ENCODE measurements around the gene SMAD2.

The SMAD2 gene

GRCh38 chr18:47903809-47904208 is 26.6 kb downstream of the SMAD2 start:
- H3K9me3 ChIP-seq (ENCODE audit: insufficient read depth, low read length), result peaks cover 10% of the 10 kb centered on the region
- H3K4me1 ChIP-seq (ENCODE audit: low read length), result peaks cover 20% of the 10 kb centered on the region
- no peak overlapping the region for H3K4me3 ChIP-seq (ENCODE audit: low read length)
- H3K27me3 ChIP-seq (ENCODE audit: low read depth, low read length), result no peaks in the 10 kb centered on the region
- H2AFZ ChIP-seq (ENCODE audit: low read depth, low read length), result no peak overlapping the region
- TF ChIP-seq EZH2phosphoT487 (IDR thresholded peaks at IDR 0.05; ENCODE audit: low read depth), result no peak
- TF ChIP-seq, protein P1, sequence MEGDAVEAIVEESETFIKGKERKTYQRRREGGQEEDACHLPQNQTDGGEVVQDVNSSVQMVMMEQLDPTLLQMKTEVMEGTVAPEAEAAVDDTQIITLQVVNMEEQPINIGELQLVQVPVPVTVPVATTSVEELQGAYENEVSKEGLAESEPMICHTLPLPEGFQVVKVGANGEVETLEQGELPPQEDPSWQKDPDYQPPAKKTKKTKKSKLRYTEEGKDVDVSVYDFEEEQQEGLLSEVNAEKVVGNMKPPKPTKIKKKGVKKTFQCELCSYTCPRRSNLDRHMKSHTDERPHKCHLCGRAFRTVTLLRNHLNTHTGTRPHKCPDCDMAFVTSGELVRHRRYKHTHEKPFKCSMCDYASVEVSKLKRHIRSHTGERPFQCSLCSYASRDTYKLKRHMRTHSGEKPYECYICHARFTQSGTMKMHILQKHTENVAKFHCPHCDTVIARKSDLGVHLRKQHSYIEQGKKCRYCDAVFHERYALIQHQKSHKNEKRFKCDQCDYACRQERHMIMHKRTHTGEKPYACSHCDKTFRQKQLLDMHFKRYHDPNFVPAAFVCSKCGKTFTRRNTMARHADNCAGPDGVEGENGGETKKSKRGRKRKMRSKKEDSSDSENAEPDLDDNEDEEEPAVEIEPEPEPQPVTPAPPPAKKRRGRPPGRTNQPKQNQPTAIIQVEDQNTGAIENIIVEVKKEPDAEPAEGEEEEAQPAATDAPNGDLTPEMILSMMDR (IDR thresholded peaks at IDR 0.05; ENCODE audit: low read depth, low read length), result no peak
- no peak overlapping the region for H3K27ac ChIP-seq (ENCODE audit: low read length)
- no peak overlapping the region for H3K4me2 ChIP-seq (ENCODE audit: low read length)
- peaks cover 56% of the 10 kb centered on the region for H3K36me3 ChIP-seq (replicated peaks; ENCODE audit: low read depth, low read length)
- H4K20me1 ChIP-seq (ENCODE audit: insufficient read depth, low read length), result peaks cover 100% of the 10 kb centered on the region
- H3K9ac ChIP-seq (ENCODE audit: low read length), result no peak overlapping the region
- H3K79me2 ChIP-seq (ENCODE audit: low read length), result peaks cover 100% of the 10 kb centered on the region

DNA sequence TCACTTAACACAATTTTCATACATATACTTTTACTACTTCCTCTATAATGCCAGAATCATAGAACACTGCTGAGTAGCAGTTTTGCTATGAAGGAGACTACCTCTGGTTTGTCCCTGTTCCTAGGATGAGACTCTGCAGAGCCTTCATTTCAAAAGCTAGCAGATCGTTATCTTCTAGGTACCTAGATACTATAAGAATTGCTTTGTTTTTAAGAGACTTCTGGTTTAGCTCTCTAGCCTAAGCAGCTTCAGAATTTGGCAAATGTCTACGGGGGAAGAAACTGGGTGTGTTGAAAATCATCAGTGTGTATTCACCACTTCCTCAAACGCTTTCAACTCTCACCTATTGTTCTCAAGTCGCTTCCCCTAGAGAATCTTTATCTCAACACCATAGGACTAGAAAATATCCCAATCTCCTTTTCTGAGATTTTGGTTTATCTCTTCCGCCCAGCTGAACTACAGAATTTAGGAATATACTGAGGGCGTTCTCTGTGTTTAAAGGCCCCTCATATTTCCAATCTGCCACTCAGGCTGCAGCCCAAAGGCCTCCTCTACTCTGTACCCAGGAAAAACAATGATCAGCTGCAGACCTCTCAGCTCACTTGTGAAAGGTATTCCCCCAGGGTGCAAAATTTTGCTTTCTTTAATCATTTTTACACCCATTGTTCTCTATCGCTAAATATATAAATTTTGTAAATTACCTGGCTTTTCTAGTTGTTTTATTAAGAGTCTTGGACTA is 28.7 kb downstream of the SMAD2 start:
- Histone ChIP-seq H3K9ac (ENCODE audit: low read length) (no peak overlapping the region; the same call in 1 of the 2 replicates), H3K4me2 (ENCODE audit: low read length) (peak overlapping the region; percentile 68), H4K20me1 (ENCODE audit: insufficient read depth, low read length) (peaks cover 97% of the 10 kb centered on the region), H2AFZ (ENCODE audit: low read depth, low read length) (no peak overlapping the region), H3K27me3 (ENCODE audit: low read depth, low read length) (no peaks in the 10 kb centered on the region), H3K27ac (ENCODE audit: low read length) (peak overlapping the region; percentile 26), H3K79me2 (ENCODE audit: low read length) (peaks cover 100% of the 10 kb centered on the region), H3K4me3 (ENCODE audit: low read length) (peak overlapping the region; percentile 40), H3K9me3 (ENCODE audit: insufficient read depth, low read length) (peaks cover 8% of the 10 kb centered on the region), H3K4me1 (ENCODE audit: low read length) (peaks cover 20% of the 10 kb centered on the region), H3K36me3 (replicated peaks; ENCODE audit: low read depth, low read length) (peaks cover 39% of the 10 kb centered on the region)
- TF ChIP-seq, protein P1 (IDR thresholded peaks at IDR 0.05; ENCODE audit: low read depth, low read length), result no peak
- TF ChIP-seq EZH2phosphoT487 (IDR thresholded peaks at IDR 0.05; ENCODE audit: low read depth), result no peak

GRCh38 chr18:47899107-47899840 is 31.2 kb downstream of the SMAD2 start:
- no peak for TF ChIP-seq EZH2phosphoT487 (IDR thresholded peaks at IDR 0.05; ENCODE audit: low read depth)
- TF ChIP-seq, protein P1 (IDR thresholded peaks at IDR 0.05; ENCODE audit: low read depth, low read length), result no peak
- no peak overlapping the region for H3K9ac ChIP-seq (ENCODE audit: low read length)
- peaks cover 20% of the 10 kb centered on the region for H3K4me1 ChIP-seq (ENCODE audit: low read length)
- peaks cover 39% of the 10 kb centered on the region for H3K36me3 ChIP-seq (replicated peaks; ENCODE audit: low read depth, low read length)
- no peak overlapping the region for H3K27ac ChIP-seq (ENCODE audit: low read length)
- no peak overlapping the region for H3K4me2 ChIP-seq (ENCODE audit: low read length)
- peaks cover 94% of the 10 kb centered on the region for H3K79me2 ChIP-seq (ENCODE audit: low read length)
- H2AFZ ChIP-seq (ENCODE audit: low read depth, low read length), result no peak overlapping the region
- H4K20me1 ChIP-seq (ENCODE audit: insufficient read depth, low read length), result peaks cover 96% of the 10 kb centered on the region
- no peak overlapping the region for H3K4me3 ChIP-seq (ENCODE audit: low read length)
- H3K27me3 ChIP-seq (ENCODE audit: low read depth, low read length), result no peaks in the 10 kb centered on the region
- H3K9me3 ChIP-seq (ENCODE audit: insufficient read depth, low read length), result no peaks in the 10 kb centered on the region

DNA sequence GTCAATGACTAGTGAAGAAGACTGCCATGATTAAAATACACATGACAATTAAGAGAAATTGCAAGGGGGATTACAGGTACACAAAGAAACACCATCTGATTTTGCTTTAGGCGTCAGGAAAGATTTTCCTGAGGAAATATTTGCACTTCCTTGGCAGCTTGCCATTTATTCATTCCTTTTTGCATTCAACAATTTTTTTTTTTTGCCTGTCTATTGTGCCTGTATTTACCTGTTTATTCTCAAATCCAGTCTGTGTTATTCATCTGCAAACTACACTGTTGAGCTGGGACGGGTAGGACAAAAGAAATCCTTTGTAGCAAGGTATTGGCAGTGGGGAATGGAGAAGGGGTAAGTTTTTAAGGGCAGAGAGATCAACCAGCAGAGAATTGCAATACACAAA is 31.8 kb downstream of the SMAD2 start:
- Histone ChIP-seq H3K9ac (ENCODE audit: low read length) (no peak overlapping the region), H3K4me3 (ENCODE audit: low read length) (no peak overlapping the region), H2AFZ (ENCODE audit: low read depth, low read length) (no peak overlapping the region), H3K79me2 (ENCODE audit: low read length) (peaks cover 94% of the 10 kb centered on the region), H3K27me3 (ENCODE audit: low read depth, low read length) (no peaks in the 10 kb centered on the region), H3K27ac (ENCODE audit: low read length) (no peak overlapping the region), H3K4me1 (ENCODE audit: low read length) (peaks cover 20% of the 10 kb centered on the region), H4K20me1 (ENCODE audit: insufficient read depth, low read length) (peaks cover 94% of the 10 kb centered on the region), H3K4me2 (ENCODE audit: low read length) (no peak overlapping the region), H3K9me3 (ENCODE audit: insufficient read depth, low read length) (no peaks in the 10 kb centered on the region), H3K36me3 (replicated peaks; ENCODE audit: low read depth, low read length) (peaks cover 35% of the 10 kb centered on the region)
- no peak for TF ChIP-seq EZH2phosphoT487 (IDR thresholded peaks at IDR 0.05; ENCODE audit: low read depth)
- TF ChIP-seq, protein P1 (IDR thresholded peaks at IDR 0.05; ENCODE audit: low read depth, low read length), result no peak
